GM12874 (cell line): Measurements from ENCODE around the gene ZNF407.

ENCODE experiments used
- CTCF ChIP-seq: IDR thresholded peaks from 2 replicates; pipeline ENCODE4 v1.5.1; 2011; ENCODE audit warnings: low read depth, mild to moderate bottlenecking, control low read depth, low read length, moderate library complexity; ENCODE audit not compliant: insufficient read depth

Gene ZNF407

GRCh38 chr18:74775239-74775638, 177.6 kb downstream of the ZNF407 start:
- no peak for TF ChIP-seq CTCF

GRCh38 chr18:74778191-74778847, 180.6 kb downstream of the ZNF407 start:
- no peak for TF ChIP-seq CTCF

GRCh38 chr18:74784752-74785151, 187.1 kb downstream of the ZNF407 start:
- TF ChIP-seq CTCF: no peak

GRCh38 chr18:74785632-74786031, 188.0 kb downstream of the ZNF407 start:
- no peak for TF ChIP-seq CTCF

- no peak for TF ChIP-seq CTCF
These were observed 191.0 kb downstream of the ZNF407 start for GRCh38 chr18:74788657-74789056.

GRCh38 chr18:74789078-74789477, 191.4 kb downstream of the ZNF407 start:
- no peak for TF ChIP-seq CTCF

GRCh38 chr18:74790451-74790850, 192.8 kb downstream of the ZNF407 start:
- no peak for TF ChIP-seq CTCF
